Stimulated activated CD8-positive, alpha-beta memory T cell treated with anti-CD3 and anti-CD28 coated beads, Interleukin-2, amount 100 ng/mL, for 48 hours (primary cell): ENCODE data around the gene ADISSP.

ENCODE experiments used
- DNase-seq, 2 donors: peaks; one replicate each; pipeline ENCODE4 v3.0.0-alpha.2; 2020; ENCODE audit warnings: low read depth in 2 of 2

The ADISSP gene

DNA sequence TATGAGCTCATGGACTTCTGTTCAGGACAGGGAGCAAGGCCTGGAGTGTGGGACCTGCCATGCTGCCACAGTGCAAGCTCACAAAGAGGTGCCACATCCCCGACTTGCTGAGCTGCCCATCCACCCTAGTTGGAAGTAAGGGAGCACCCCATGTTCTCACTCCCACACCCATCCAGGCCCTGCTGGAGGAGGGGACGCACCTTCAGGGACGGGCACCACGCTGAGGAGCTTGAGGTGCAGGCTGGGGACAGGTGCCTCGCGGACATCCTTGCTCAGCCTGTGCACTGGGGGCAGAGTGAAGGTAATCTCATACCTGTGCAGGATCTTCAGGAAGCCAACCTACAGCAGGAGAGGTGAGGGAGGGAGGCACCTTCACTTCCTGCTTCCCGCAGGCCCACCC, 12.3 kb downstream of the ADISSP start:
- no peak for DNase-seq

DNA sequence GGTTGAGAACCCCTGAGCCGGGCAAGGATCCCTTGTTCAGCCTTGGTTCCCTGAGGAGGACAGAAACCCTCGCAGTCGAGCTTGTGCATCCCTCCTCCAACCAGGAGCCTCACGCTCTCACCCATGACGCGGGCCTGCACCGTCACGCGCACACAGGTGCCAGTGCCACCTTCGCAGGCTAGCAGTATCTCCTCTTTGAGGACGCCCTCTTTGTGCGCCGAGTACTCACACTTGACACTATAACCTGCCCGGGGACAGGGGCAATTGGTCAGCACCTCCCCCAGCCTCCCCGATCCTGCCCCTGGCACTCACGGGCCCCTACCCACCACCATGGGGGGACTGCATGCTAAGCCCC, 13.3 kb downstream of the ADISSP start:
- DNase-seq = no peak

DNA sequence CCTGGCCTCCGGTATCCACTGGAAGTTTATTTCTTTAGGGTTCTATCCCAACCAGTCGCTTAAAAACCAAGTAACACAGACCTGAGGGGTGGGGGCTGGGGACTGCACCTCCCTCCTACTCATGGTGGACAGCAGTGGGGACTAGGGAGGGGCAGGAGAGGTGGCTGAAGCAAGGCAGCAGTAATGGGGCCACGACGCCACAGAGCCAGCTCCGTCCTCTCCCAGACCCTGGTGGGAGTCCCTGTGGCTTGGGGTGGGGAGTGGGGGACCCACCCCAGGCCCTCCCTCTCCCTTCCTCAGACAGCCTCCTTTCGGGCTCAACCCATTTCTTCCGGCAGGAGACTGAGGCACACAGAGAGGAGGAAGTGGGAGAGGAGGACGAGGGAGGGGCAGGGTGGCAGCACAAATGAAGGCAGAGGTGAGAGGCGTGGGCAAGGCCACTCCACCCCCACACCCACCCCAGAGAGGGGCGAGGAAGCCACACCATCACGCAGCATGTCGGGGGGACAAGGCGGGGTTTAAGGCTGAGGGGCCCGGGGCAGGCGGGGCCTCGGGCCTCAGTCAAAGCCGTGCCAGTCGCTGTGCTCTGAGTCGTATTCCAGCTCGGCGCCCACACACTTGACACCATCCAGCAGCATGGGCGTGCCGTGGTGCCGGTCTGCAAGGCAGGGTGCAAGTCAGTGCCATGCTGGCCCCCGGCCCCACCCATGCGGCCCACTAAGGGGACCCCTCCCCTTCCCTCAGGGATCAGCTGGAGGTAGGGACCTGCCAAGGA, 13.9 kb downstream of the ADISSP start:
- DNase-seq = no peak

DNA sequence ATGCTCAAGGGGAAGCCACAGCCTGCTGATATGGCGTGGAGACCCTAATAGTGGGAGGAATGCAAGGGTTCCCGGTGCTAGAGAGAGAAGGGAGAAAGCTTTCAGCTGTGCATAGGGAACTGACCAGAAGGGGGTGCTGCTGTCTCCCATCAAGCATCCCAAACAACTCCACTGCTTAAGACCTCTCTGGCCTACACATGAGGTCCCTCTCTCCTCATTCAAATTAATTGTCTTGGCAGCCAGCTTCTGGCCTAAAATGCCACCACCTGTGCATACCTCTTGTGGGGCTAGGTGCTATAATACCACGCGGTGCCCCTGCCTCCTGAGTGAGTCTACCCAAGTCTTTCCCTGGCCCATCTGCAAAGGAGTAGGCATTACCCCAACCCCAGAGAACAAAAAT, 14.5 kb downstream of the ADISSP start:
- DNase-seq = peak in 1 of 2 donors; percentile 40

- DNase-seq = no peak
These were observed 15.2 kb downstream of the ADISSP start for GRCh38 chr20:3752386-3752759.

GRCh38 chr20:3751675-3752385, 15.7 kb downstream of the ADISSP start:
- DNase-seq = peak; percentile 37 to 43

- no peak for DNase-seq
These were observed 16.3 kb downstream of the ADISSP start for GRCh38 chr20:3751305-3751674.

DNA sequence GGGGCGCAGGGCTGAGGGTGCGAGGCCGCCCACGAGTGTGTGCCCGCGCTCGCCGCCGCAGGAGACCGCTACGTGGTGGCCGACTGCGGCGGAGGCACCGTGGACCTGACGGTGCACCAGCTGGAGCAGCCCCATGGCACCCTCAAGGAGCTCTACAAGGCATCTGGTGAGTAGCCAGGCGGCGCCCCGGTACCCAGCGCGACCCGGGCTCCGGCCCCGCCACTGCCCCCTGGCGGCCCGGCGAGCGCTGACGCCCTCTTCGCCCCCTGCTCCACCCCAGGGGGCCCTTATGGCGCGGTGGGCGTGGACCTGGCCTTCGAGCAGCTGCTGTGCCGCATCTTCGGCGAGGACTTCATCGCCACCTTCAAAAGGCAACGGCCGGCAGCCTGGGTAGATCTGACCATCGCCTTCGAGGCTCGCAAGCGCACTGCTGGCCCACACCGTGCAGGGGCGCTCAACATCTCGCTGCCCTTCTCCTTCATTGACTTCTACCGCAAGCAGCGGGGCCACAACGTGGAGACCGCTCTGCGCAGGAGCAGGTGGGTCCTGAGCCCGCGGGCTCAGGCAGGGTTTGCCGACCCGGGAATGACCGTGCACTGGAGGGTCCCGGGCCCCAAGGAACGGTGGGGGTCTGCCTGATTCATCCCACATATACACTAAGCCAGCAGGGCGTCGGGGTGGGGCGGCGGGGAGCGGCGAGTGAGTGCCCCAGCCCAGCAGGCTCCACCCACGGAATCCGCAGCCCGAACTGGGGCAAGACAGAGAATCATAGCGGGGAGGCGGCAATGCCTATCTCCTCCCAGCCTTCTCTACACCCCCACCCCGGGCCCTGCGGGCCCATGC, 17.6 kb downstream of the ADISSP start:
- peak; percentile 23 to 25 for DNase-seq

GRCh38 chr20:3749087-3749688, 18.4 kb downstream of the ADISSP start:
- no peak for DNase-seq

GRCh38 chr20:3748073-3748472, 19.5 kb downstream of the ADISSP start:
- no peak for DNase-seq

GRCh38 chr20:3747471-3747870, 20.1 kb downstream of the ADISSP start:
- no peak for DNase-seq

DNA sequence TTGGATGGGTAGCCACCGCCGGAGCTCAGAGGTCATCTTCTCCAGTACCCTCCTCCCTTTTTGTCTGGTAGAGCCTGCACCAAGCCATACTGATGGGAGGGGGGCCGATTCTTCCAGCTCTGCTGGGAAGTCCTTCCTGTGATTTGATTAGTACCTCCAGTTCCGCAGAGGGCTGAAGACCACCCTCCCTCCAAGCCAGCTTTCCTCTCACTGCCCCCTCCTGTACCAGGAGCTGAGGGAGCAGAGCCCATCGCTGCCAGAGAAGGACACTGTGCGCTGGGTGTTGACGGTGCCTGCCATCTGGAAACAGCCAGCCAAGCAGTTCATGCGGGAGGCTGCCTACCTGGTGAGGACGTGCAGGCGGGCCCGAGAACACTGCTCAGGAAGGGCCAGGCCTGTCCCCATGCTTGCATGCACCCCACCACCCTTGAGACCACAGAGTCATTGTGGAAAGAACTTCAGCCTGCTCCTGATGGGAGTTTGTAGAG, 21.8 kb downstream of the ADISSP start:
- no peak for DNase-seq

GRCh38 chr20:3744806-3745685, 22.5 kb downstream of the ADISSP start:
- peak; percentile 47 to 61 for DNase-seq

DNA sequence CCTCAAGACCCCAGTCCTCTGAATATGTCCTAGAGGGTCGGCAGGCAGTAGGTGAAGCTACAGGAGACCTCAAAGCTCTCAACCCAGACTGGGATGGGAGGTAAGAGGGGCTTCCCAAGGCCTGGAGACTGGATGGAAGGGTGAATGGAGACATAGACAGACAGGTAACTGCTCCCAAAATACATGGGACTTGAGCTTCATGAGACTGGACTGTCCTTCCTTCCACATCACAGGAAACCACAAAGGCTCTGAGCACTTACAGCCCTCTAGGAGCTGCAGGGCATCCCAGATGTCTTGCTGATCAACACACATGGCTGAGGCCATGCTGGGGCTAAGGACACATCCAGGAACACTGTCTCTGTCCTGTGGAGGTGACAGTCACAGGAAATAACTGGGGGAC, 23.5 kb downstream of the ADISSP start:
- DNase-seq = no peak

DNA sequence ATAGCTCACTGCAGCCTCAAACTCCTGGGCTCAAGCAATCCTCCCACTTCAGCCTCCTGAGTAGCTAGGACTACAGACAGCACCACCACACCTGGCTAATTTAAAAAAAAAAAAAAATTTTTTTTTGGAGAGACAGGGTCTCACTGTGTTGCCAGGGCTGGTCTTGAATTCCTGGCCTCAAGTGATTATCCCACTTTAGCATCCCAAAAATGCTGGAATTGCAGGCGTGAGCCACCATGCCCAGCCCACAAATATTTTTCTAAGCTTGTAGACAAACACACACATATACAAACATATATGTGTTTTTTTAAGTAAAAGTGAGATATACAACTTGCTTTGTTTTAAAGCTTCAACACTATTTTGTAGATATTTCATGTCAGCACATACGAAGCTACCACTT, 24.3 kb downstream of the ADISSP start:
- DNase-seq = no peak

DNA sequence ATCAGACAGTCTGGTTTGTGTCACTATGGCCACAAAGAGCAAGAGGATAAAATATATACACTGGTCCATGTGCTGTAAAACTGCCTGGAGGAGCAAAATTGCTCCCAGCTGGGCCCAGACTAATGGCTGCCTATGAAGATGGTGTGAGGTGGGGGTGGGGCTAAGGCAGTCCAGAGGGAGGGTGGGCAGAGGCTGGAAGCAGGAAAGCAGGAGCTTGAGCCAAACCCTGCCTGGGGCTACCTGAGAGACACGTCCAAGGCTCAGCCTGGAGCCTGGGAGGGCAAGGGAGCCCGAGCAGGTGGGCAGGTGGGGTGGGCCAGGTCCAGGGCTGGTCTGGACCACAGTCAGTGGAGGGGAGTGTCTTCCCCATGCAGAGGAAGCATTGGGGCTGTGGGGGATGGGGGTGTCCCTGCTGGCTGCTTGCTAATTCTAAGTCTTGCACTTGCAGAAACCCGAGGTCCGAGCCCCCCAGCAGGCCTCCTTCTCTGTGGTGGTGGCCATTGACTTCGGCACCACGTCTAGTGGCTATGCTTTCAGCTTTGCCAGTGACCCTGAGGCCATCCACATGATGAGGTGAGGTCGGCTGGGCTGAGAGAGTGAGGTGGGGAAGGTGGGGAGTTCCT, 25.6 kb downstream of the ADISSP start:
- DNase-seq = no peak

GRCh38 chr20:3740615-3741301, 26.8 kb downstream of the ADISSP start:
- no peak for DNase-seq

GRCh38 chr20:3739926-3740451, 27.6 kb downstream of the ADISSP start:
- no peak for DNase-seq

GRCh38 chr20:3739054-3739925, 28.3 kb downstream of the ADISSP start:
- DNase-seq = no peak
